ENCODE measurements around the gene FRMD8.

FRMD8 gene

DNA sequence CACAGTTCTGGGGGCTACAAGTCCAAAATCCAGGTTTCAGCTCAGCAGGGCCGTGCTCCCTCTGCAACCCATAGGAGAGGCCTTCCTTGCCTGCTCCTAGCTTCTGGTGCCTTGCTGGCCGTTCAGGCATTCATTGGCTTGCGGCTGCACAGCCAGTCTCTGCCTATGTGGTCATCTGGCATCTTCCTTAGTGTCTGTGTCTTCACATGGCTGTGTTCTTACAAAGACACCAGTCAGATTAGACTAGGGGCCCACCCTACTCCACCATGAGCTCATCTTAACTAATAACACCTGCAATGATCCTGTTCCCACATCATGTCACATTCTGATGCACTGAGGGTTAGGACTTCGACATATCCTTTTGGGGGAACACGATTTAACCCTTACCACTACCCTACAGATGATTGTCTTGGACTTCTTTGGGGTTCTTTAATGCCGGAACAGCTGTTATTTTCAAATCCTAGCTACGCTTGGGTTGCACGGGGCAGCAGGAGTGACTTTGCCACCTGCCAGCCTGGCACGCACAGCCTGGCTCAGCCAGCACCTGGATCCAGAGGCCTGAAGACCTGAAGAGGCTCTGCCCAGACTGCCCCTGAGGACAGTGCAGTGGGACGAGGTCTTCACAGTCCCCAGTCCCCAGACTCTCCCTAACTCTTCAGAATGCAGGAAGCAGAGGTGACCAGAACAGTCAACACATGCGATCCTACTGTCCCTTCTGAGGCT is 28.5 kb downstream of the FRMD8 start:
- no peak for DNase-seq (ENCODE audit: low spot score)

DNA sequence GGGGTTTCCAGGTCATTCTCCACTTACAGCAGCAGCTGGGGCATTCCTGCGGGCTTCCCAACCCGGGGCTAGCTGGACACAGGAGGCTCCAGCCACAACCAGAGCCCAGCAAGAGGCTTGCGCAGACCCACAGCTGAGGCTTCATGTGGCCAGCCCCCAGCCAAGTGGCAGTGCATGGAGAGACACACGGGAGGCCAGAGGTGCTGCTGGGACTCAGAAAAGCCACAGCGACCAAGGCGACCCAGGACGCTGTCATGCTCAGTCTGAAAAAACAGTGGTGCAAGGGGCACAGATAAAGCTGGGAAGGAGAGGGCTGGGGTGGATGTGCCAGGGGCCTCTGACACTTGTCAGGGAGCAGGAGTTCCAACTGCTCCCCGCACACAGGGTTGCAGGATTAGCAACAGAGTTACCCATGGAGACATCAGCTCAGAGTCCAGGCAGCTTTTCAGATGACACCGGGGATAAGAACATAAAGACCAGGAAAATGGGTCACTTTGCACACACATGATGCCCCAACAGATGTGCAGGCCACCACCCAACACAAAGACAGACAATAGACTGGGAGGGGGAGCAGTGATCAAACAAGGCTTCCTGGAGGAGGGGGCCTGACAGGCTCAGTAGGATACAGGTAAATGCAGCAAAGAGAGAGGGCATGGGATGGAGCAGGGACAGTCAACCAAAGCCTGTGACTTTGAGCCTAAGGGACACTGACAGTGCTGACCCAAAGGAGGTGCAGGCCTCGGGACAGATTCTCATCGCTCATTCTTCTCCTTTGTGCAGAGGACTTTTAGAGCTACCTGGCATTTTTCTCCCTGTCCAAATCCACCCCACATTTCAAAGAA is 29.3 kb downstream of the FRMD8 start:
- DNase-seq (ENCODE audit: low spot score) = no peak

DNA sequence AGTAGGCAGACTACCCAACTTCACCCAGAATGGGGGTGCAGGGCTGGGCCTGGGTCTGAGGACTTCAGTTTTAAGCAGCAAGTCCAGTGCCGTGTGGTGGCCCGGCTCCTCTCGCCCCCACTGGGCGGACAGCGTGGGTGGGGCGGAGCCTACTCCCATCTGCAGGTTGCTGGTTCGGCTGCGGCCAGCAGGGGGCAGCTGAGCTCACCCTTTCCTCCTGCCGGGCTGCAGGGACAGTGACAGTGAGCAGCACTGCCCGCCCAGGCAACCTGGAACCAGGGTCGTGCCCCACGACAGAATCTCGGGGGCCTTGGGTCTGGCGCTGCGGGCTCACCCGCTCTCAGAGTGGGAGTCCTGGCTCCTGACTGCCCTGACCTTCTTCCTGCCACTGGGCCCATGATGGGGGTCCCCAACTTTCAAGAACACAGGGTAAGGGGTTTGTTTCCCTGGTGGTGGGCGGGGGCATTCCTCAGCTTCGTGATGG is 29.9 kb downstream of the FRMD8 start:
- DNase-seq (ENCODE audit: low spot score) = peak; percentile 91

DNA sequence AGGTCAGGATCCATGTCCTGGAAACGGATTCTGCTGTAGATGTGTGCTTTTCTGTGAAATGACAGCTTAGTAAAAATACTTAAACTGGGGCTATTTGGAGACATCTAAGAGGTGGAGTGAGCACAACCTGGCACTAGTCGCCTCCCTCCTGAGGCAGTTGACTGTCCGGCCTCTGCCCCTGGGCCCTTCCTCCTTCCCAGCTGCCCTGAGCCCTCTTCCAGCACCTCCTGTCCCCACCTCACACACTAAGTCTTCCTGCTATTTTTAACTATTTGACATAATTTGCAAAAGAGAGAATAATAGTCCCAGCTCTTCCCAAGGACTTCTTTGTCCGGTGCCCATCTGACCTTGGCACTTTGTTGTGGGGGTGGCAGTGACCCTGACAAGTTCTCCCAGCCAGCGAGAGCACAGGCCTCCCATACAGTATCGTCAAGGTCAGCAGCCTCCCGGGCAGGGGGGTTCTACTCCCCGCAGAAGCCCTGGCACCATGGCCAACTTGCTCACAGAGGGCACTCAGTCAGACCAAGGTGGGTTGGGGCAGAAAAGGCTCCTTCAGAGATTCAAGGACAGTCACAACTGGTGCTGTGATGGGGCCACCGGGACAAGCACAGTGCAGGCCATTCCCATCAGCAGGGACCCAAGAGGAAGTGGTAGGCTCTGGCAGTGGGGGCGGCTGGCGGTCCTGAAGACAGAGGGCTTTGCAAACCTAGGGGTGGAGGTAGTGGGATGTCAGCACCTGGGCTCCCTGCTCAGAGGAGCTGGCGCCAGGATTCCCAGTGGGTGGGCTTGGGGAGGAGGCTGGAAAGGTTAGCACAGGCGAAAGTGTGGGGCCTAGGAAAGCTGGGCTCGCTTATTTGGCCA is 30.6 kb downstream of the FRMD8 start:
- no peak for DNase-seq (ENCODE audit: low spot score)

DNA sequence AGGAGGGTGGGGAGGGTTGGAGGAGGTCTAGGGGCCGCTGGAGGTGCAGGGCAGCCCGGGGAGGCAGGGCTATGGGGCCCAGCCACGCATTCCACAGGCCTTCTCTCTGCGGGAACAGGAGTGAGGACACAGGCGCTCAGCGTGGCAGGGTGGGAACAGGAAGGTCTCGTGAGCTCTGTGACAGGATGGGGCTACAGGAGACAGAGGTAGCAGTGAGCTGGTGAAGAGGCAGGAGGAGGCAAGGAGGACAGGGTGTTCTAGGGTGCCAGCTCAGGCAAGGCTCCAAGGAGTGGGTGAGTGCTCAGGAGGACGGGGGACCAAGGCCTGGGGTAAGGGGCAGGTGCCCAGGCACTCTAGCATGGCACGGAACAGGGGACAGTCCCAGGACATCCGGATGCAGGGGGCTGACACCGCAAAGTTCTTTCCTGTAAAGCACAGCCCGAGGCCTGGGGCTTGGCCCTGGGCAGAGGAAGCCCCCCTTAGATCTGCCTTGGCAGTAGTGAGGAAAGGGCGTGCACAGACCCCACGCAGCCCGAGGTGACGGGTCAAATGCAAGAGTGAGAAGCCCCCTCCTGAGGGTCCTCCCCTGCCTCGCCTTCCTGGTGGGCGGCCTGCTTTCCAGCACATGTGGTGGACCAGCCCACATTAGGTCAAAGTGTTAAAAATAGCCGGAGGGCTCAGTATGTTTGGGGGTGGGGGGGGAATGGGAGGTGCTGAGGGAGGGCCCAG is 31.4 kb downstream of the FRMD8 start:
- no peak for DNase-seq (ENCODE audit: low spot score)

DNA sequence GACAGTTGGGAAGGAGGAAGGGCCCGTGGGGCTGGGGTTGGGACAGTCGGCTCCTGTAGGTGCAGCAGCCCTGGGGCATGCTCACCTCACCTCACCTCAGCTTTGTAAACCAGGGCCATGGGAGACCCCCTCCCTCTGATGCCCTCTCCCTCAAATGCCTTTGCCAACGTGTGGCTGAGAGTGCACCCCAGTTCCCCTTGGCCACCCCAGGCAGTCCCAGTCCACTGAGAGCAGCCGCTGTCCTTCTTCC is 31.9 kb downstream of the FRMD8 start:
- DNase-seq (ENCODE audit: low spot score) = peak; percentile 44

DNA sequence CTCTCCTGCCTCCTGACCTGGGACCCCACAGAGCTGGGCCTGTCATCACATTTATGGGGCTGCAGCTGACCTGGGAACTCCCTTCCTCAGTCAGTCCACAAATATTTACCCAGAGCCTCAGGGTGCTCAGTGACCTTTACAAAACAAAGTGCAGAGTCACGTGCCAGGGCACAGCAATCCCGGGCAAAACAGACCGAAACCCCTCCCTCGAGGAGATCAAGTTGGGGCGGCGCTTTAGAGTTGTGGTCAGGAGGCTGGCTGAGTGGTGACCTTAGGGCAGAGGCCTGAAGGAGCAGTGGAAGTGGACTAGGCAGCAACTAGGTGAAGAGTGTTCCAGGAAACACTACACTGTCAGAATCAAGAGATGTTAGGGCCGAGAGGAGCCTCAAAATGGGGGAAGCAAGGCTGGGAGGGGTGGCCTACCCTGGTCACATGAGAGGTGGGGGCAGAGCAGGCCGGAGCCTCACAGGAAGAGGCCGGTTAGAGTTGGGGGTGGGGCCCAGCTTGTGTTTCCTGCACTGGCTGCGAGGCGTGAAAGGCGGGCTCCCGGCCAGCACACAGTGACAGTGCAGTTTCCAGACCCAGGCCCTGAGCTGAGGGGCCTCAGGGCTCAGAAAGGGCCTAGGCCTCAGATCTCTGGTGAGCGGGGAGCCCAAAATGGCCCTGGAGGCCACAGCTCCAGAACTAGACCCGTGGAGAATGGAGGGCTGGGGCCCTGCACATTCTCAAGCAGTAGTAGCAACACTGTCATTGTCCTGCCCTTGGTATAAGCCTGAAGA is 32.4 kb downstream of the FRMD8 start:
- peak; percentile 75 for DNase-seq (ENCODE audit: low spot score)

DNA sequence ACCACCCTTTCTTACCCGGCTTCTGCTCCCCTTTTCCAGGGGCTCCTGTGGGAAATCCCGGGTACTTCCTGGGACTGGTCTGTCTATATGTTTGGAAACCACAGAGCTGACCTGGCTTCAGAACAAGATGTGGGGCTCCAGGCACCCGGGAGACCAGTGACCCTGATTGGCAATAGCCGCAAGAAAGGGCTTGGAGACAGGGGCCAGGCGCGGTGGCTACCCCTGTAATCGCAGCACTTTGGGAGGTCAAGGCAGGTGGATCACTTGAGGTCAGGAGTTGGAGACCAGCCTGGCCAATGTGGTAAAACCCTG is 33.0 kb downstream of the FRMD8 start:
- DNase-seq (ENCODE audit: low spot score) = no peak

DNA sequence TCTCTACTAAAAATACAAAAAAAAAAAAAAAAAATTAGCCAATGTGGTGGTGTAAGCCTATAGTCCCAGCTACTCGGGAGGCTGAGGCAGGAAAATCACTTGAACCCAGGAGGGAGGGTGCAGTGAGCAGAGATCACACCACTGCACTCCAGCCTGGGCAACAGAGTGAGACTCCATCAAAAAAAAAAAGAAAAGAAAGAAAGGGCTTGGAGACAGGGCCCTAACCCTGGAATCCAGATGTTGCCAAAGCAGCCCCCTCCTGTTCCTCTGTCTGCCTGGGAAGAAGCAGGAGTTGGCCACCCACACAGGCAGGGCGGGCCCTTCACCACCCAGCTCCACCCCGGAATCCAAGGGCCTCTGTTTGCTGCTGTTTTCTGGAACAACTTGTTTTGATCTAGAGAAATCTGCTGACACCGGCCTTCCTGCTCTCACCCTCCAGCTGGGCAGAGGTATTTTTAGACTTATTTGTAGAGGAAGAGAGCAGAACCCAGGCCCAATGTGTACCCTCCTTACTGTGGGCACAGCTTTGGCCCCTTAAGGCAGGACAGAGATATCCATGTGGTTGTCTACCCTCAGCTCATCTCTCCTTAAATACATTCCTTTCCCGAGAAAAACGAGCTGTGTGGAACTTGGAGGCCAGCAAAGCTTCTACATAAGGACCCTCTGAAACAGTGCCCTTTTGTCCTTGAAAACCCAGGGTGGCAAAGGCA is 33.5 kb downstream of the FRMD8 start:
- no peak for DNase-seq (ENCODE audit: low spot score)

DNA sequence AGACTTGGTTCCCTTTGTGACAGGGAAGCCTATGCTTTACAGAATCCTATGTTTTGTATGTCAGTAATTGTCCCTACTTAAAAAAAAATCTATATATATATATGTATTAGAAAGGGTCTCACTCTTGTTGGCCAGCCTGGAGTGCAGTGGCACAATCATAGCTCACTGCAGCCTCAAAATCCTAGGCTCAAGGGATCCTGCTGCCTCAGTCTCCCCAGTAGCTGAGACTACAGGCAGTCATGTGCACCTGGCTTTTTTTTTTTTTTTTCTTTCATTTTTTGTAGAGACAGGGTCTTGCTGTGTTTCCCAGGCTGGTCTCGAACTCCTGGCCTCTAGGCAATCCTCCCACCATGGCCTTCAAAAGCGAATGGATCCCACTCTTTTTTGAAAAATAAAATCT is 34.1 kb downstream of the FRMD8 start:
- DNase-seq (ENCODE audit: low spot score) = no peak

DNA sequence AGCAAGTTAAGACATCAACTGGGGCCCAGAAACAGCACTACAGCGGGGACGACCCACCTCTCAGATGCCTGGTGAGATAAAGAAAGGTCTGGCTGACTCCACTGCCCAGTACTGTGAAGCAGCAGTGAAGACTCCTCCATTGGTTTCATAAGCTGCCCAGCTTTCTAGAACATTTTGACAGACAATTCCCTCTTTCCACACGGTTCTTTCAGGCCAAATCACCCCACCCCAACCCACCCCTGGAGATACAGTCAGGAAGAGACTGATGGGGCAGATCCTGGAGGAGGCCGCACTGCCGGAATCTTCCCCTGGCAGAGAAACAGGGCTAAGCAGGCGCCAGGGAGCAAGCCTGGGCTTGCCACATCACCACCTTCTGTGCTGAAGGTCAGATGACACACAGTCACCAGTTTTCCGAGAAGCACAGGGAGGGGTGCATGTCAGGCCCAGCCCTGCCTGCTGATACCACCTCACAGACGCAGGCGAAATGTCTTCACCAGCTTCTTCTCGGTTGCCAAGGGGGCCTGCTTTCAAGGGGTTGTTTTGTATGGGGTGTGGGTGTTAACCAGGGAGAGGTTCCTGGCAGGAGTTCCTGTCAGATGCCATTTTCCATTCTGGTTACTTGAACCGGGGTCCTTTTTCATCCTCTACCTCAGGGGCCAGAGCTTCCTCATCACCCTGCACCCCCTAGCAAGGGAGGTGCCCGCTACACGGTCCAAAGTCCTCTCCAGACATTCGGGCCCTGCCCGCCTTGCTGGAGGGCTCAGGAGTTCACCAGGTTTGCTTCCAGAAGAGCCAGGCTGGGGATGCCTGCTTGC is 34.7 kb downstream of the FRMD8 start:
- DNase-seq (ENCODE audit: low spot score) = peak; percentile 54

DNA sequence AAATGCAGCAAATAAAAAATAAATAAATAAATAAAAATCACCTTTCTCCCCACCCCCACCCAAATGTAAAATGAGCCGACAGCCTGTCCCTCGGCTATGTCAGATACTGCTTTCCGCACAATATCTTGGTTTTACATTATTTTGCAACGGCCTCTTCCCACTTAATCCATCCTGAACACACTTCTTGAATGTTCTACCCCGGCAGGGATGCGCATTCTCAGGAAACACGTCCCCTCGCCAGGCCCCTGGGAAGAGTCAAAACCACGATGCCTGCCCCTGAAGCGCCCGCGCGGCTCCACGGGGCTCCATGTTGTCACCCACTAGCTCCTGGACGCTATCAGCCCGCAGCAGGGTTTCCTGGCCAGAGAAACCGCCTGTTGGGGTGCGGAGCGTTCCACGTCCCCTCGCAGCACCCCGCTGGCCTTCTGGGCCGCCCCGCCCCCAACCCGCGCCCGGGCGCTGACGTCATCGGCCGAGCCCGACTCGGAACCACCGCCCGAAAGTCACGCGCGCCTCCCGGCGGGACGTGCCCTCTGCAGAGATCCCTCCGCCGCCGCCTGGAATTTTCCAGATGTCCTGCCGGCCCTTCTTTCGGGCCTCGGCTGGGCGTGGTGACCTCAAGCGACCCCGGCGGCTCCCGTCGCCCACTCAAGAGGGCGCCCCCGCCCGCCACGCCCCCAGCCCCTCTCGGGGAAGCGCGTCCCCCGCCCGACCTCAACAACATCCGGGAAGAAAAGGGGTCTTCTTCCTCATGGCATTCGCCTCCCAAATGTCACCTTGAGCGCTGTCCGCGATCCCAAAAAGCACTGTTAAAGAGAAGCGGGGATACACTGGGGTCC is 35.6 kb downstream of the FRMD8 start:
- DNase-seq (ENCODE audit: low spot score) = peak; percentile 54

DNA sequence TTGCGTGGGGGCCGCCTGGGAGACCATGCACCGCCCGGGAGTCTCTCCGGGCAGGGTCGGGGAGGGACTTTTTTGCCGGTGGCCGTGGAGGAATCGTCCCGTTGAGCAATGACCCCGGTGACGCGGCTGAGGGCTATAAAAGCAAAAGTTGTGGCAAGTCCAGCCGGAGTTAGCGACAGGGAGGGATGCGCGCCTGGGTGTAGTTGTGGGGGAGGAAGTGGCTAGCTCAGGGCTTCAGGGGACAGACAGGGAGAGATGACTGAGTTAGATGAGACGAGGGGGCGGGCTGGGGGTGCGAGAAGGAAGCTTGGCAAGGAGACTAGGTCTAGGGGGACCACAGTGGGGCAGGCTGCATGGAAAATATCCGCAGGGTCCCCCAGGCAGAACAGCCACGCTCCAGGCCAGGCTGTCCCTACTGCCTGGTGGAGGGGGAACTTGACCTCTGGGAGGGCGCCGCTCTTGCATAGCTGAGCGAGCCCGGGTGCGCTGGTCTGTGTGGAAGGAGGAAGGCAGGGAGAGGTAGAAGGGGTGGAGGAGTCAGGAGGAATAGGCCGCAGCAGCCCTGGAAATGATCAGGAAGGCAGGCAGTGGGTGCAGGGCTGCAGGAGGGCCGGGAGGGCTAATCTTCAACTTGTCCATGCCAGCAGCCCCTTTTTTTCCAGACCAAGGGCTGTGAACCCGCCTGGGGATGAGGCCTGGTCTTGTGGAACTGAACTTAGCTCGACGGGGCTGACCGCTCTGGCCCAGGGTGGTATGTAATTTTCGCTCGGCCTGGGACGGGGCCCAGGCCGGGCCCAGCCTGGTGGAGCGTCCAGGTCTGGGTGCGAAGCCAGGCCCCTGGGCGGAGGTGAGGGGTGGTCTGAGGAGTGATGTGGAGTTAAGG is 36.4 kb downstream of the FRMD8 start, which contains the start of gene NEAT1:
Gene NEAT1, plus strand, starts transcription at position 166 of the 883 bp plus-strand sequence.
- peak; percentile 59 for DNase-seq (ENCODE audit: low spot score)

DNA sequence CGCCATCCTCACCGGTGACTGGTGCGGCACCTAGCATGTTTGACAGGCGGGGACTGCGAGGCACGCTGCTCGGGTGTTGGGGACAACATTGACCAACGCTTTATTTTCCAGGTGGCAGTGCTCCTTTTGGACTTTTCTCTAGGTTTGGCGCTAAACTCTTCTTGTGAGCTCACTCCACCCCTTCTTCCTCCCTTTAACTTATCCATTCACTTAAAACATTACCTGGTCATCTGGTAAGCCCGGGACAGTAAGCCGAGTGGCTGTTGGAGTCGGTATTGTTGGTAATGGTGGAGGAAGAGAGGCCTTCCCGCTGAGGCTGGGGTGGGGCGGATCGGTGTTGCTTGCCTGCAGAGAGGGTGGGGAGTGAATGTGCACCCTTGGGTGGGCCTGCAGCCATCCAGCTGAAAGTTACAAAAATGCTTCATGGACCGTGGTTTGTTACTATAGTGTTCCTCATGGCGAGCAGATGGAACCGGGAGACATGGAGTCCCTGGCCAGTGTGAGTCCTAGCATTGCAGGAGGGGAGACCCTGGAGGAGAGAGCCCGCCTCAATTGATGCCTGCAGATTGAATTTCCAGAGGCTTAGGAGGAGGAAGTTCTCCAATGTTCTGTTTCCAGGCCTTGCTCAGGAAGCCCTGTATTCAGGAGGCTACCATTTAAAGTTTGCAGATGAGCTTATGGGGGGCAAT is 37.2 kb downstream of the FRMD8 start:
- no peak for DNase-seq (ENCODE audit: low spot score)

DNA sequence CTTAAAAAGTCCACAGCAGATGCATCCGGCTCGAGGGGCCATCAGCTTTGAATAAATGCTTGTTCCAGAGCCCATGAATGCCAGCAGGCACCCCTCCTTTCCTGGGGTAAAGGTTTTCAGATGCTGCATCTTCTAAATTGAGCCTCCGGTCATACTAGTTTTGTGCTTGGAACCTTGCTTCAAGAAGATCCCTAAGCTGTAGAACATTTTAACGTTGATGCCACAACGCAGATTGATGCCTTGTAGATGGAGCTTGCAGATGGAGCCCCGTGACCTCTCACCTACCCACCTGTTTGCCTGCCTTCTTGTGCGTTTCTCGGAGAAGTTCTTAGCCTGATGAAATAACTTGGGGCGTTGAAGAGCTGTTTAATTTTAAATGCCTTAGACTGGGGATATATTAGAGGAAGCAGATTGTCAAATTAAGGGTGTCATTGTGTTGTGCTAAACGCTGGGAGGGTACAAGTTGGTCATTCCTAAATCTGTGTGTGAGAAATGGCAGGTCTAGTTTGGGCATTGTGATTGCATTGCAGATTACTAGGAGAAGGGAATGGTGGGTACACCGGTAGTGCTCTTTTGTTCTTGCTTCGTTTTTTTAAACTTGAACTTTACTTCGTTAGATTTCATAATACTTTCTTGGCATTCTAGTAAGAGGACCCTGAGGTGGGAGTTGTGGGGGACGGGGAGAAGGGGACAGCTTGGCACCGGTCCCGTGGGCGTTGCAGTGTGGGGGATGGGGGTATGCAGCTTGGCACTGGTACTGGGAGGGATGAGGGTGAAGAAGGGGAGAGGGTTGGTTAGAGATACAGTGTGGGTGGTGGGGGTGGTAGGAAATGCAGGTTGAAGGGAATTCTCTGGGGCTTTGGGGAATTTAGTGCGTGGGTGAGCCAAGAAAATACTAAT is 38.0 kb downstream of the FRMD8 start:
- no peak for DNase-seq (ENCODE audit: low spot score)
